ENCODE results near the gene CSPG4. TPM values are rescaled to one million over a fixed set of nuclear protein-coding genes. Genes with fewer than 3 reads are reported as not detected.

CSPG4 gene
- total and polyA plus RNA-seq, 10 of the 15 experiments (the other 5 are each of a cell fraction or from before 2014, with no cell fraction given), result 0.02 to 2.2 (median 0.76) TPM

- TF ChIP-seq ZBTB40 (IDR thresholded peaks at IDR 0.05; ENCODE audit: borderline replicate concordance) (no peak), HDGF (IDR thresholded peaks at IDR 0.05) (no peak), EGR1 (IDR thresholded peaks at IDR 0.05; ENCODE audit: borderline replicate concordance in 1 of 2, low read depth in 2 of 2, low read length in 2 of 2) (no peak), ZBTB11 (CRISPR knock-in tag; IDR thresholded peaks at IDR 0.05) (no peak), FOXM1 (IDR thresholded peaks at IDR 0.05; ENCODE audit: low read depth, low read length) (no peak), JUNB (IDR thresholded peaks at IDR 0.05) (no peak), RBBP5 (conservative IDR thresholded peaks at IDR 0.05) (no peak)
- TF ChIP-seq, protein P1, sequence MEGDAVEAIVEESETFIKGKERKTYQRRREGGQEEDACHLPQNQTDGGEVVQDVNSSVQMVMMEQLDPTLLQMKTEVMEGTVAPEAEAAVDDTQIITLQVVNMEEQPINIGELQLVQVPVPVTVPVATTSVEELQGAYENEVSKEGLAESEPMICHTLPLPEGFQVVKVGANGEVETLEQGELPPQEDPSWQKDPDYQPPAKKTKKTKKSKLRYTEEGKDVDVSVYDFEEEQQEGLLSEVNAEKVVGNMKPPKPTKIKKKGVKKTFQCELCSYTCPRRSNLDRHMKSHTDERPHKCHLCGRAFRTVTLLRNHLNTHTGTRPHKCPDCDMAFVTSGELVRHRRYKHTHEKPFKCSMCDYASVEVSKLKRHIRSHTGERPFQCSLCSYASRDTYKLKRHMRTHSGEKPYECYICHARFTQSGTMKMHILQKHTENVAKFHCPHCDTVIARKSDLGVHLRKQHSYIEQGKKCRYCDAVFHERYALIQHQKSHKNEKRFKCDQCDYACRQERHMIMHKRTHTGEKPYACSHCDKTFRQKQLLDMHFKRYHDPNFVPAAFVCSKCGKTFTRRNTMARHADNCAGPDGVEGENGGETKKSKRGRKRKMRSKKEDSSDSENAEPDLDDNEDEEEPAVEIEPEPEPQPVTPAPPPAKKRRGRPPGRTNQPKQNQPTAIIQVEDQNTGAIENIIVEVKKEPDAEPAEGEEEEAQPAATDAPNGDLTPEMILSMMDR (IDR thresholded peaks at IDR 0.05 in 2 of 3, conservative IDR thresholded peaks at IDR 0.05 in 1 of 3; ENCODE audit: control insufficient read depth in 2 of 3, extremely low read depth in 1 of 3, insufficient read depth in 1 of 3, low read depth in 3 of 3, low read length in 3 of 3), result no peak
- TF ChIP-seq, protein P2, sequence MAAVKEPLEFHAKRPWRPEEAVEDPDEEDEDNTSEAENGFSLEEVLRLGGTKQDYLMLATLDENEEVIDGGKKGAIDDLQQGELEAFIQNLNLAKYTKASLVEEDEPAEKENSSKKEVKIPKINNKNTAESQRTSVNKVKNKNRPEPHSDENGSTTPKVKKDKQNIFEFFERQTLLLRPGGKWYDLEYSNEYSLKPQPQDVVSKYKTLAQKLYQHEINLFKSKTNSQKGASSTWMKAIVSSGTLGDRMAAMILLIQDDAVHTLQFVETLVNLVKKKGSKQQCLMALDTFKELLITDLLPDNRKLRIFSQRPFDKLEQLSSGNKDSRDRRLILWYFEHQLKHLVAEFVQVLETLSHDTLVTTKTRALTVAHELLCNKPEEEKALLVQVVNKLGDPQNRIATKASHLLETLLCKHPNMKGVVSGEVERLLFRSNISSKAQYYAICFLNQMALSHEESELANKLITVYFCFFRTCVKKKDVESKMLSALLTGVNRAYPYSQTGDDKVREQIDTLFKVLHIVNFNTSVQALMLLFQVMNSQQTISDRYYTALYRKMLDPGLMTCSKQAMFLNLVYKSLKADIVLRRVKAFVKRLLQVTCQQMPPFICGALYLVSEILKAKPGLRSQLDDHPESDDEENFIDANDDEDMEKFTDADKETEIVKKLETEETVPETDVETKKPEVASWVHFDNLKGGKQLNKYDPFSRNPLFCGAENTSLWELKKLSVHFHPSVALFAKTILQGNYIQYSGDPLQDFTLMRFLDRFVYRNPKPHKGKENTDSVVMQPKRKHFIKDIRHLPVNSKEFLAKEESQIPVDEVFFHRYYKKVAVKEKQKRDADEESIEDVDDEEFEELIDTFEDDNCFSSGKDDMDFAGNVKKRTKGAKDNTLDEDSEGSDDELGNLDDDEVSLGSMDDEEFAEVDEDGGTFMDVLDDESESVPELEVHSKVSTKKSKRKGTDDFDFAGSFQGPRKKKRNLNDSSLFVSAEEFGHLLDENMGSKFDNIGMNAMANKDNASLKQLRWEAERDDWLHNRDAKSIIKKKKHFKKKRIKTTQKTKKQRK (IDR thresholded peaks at IDR 0.05; ENCODE audit: low read depth, low read length), result no peak
Measured at GRCh38 chr15:75663931-75664421, 48.7 kb downstream of the CSPG4 start (continued).
